B cell (primary cell): ENCODE measurements around the gene SLC37A2. TPM values are rescaled to one million over a fixed set of nuclear protein-coding genes. Genes with fewer than 3 reads are reported as not detected.
A peak's percentile ranks its signal among the peaks of the same experiment; 100 is the strongest.

Experiments
- ATAC-seq: fragments of 200-7000 bp; cut with Tn5 transposase; one replicate; pipeline ENCODE4 v1.10.0; 2021; ENCODE audit warnings: low read depth, mild to moderate bottlenecking, moderate number of reproducible peaks, moderate library complexity
- CTCF ChIA-PET: fragments of 350-600 bp; sonication (Branson Sonifier 250); formaldehyde crosslinking; loops from one replicate; lab custom pipeline; 2021; ENCODE audit warnings: antibody characterized with exemption, inconsistent platforms; lab: Charles Lee
- POLR2A ChIA-PET: fragments of 350-600 bp; sonication (Branson Sonifier 250); formaldehyde crosslinking; loops from one replicate; lab custom pipeline; 2021; ENCODE audit warnings: antibody characterized with exemption; lab: Charles Lee
- DNase-seq: peaks from one replicate; pipeline ENCODE4 v3.0.0; 2013
- H2AFZ ChIP-seq: 2 replicates; pipeline ENCODE4 v1.6.1; 2012; ENCODE audit warnings: mild to moderate bottlenecking, low read depth, low read length; ENCODE audit not compliant: insufficient read depth, poor library complexity, severe bottlenecking
- H3K27ac ChIP-seq, 2 donors: 1 replicate in 1 of 2; 2 replicates in 1 of 2; pipeline ENCODE4 v1.5.1; 2012 to 2013; ENCODE audit warnings: low read length in 2 of 2, mild to moderate bottlenecking in 2 of 2, moderate library complexity in 1 of 2
- H3K27me3 ChIP-seq, 4 experiments: fragments of 200-600 bp in 1 of 4; sonication (generic) in 1 of 4; replicated peaks in 1 of 4; 1 replicate in 2 of 4; 2 replicates in 2 of 4; pipeline versions ENCODE4 v1.6.1 to v1.7.0; 2013 to 2016; ENCODE audit warnings: low read length in 3 of 4, mild to moderate bottlenecking in 2 of 4, mixed read lengths in 1 of 4, moderate library complexity in 1 of 4; ENCODE audit not compliant: insufficient read depth in 4 of 4, control insufficient read depth in 3 of 4; ENCODE audit errors: control extremely low read depth in 1 of 4
- H3K36me3 ChIP-seq, 2 experiments: replicated peaks in 1 of 2; 1 replicate in 1 of 2; 2 replicates in 1 of 2; pipeline versions ENCODE4 v1.6.1 to v1.7.1; 2013; ENCODE audit warnings: low read length in 1 of 2; ENCODE audit not compliant: insufficient read depth in 2 of 2, control insufficient read depth in 1 of 2; ENCODE audit errors: control extremely low read depth in 1 of 2, extremely low read depth in 1 of 2
- H3K4me1 ChIP-seq, 2 donors: fragments of 200-600 bp in 1 of 2; sonication (generic) in 1 of 2; 1 replicate in 1 of 2; 2 replicates in 1 of 2; pipeline versions ENCODE4 v1.5.1 to v1.6.1; 2013 to 2017; ENCODE audit warnings: low read length in 2 of 2; ENCODE audit not compliant: control insufficient read depth in 2 of 2, insufficient read depth in 2 of 2
- H3K4me2 ChIP-seq: replicated peaks from 2 replicates; pipeline ENCODE3; 2012; ENCODE audit warnings: mild to moderate bottlenecking, low read depth, low read length; ENCODE audit not compliant: poor library complexity, severe bottlenecking
- H3K4me3 ChIP-seq, 5 experiments: fragments of 200-600 bp in 1 of 5; sonication (generic) in 1 of 5; 1 replicate in 3 of 5; 2 replicates in 2 of 5; pipeline versions ENCODE4 v1.5.1 to v1.7.0; 2011 to 2016; ENCODE audit warnings: low read length in 4 of 5, mild to moderate bottlenecking in 4 of 5, low read depth in 2 of 5, control low read depth in 1 of 5, moderate library complexity in 1 of 5; ENCODE audit not compliant: insufficient read depth in 1 of 5; ENCODE audit errors: control extremely low read depth in 1 of 5, extremely low read depth in 1 of 5
- H3K79me2 ChIP-seq: fragments of 200-600 bp; sonication (generic); one replicate; pipeline ENCODE4 v1.6.0; 2016; ENCODE audit warnings: low read length; ENCODE audit not compliant: control insufficient read depth, insufficient read depth
- H3K9ac ChIP-seq: fragments of 200-600 bp; sonication (generic); 2 replicates; pipeline ENCODE4 v1.6.1; 2017; ENCODE audit warnings: mild to moderate bottlenecking, low read length, moderate library complexity
- H3K9me3 ChIP-seq, 3 donors: one replicate each; pipeline versions ENCODE4 v1.6.1 to v1.7.1; 2013; ENCODE audit warnings: low read length in 2 of 3; ENCODE audit not compliant: control insufficient read depth in 2 of 3, insufficient read depth in 1 of 3; ENCODE audit errors: control extremely low read depth in 1 of 3
- H4K20me1 ChIP-seq: 2 replicates; pipeline ENCODE4 v1.6.0; 2012; ENCODE audit warnings: mild to moderate bottlenecking, low read length; ENCODE audit not compliant: insufficient read depth, control insufficient read depth, poor library complexity, severe bottlenecking
- H3K27ac Mint-ChIP-seq: one replicate; pipeline ENCODE4 v1.8.0; 2021; ENCODE audit warnings: mixed read lengths
- H3K27me3 Mint-ChIP-seq: one replicate; pipeline ENCODE4 v1.8.0; 2021; ENCODE audit warnings: mixed read lengths
- H3K4me1 Mint-ChIP-seq: one replicate; pipeline ENCODE4 v1.8.0; 2021; ENCODE audit warnings: mixed read lengths
- H3K4me3 Mint-ChIP-seq: one replicate; pipeline ENCODE4 v1.8.0; 2021; ENCODE audit warnings: mixed read lengths
- H3K9me3 Mint-ChIP-seq: one replicate; pipeline ENCODE4 v1.8.0; 2022; ENCODE audit warnings: mixed read lengths; ENCODE audit not compliant: insufficient read depth
- CTCF ChIP-seq: fragments of 200-600 bp; IDR thresholded peaks from one replicate; pipeline ENCODE4 v1.8.0; 2022; ENCODE audit warnings: antibody characterized with exemption, mild to moderate bottlenecking
- EZH2 ChIP-seq: IDR thresholded peaks from 2 replicates; pipeline ENCODE4 v1.6.1; 2012; ENCODE audit warnings: borderline replicate concordance, low read depth, mild to moderate bottlenecking, moderate library complexity, low read length; ENCODE audit not compliant: insufficient read depth, poor library complexity, severe bottlenecking
- WGBS: methylation state at CpG from one replicate; pipeline ENCODE4 v1.1.5; 2013; ENCODE audit warnings: missing lambda C conversion rate; ENCODE audit not compliant: insufficient coverage; 5-methylcytosine and 5-hydroxymethylcytosine counted together
- intact Hi-C: fragments of 100-400 bp; cut with micrococcal nuclease; formaldehyde crosslinking; loops from one replicate; pipeline ENCODE4 v1.10.0; 2022
- polyA plus RNA-seq: library from polyadenylated mRNA; depleted of rRNA; stranded (reverse); fragments of >200 nt; gene quantifications from 2 replicates; pipeline ENCODE4 v1.2.3, GENCODE V29; 2012
- total RNA-seq, 2 donors: library from RNA; stranded (reverse); fragments of 120-200 nt in 1 of 2; gene quantifications; 1 replicate in 1 of 2; 2 replicates in 1 of 2; pipeline versions ENCODE4 v1.2.3 to v1.2.4, GENCODE V29; 2013 to 2022

Gene SLC37A2
- total and polyA plus RNA-seq, 2 donors (not counting 1 experiment from before 2014, with no cell fraction given) = 7.6 to 27.0 TPM

GRCh38 chr11:125123194-125123946 lies 60.3 kb downstream of the SLC37A2 start:
- H3K27ac ChIP-seq = no peak overlapping the region
- no peak overlapping the region for H3K27ac Mint-ChIP-seq
- H3K9me3 ChIP-seq = no peaks in the 10 kb centered on the region
- peaks cover 9 to 12% of the 10 kb centered on the region in 2 donors for H3K4me1 ChIP-seq
- H3K9ac ChIP-seq = no peak overlapping the region
- intact Hi-C loops = no loop called here
- WGBS = 100% methylated on average over 4 of the region's 4 CpGs
- H3K36me3 ChIP-seq = no peaks in the 10 kb centered on the region
- TF ChIP-seq CTCF = no peak
- no peak for TF ChIP-seq EZH2
- no peak for DNase-seq
- no peak for ATAC-seq
- H3K4me1 Mint-ChIP-seq = peaks cover 13% of the 10 kb centered on the region
- H3K4me3 Mint-ChIP-seq = peak overlapping the region; percentile 69
- no peaks in the 10 kb centered on the region for H3K9me3 Mint-ChIP-seq
- no peaks in the 10 kb centered on the region for H3K79me2 ChIP-seq
- peaks cover 0 to 35% (median 12%) of the 10 kb centered on the region in 4 experiments for H3K27me3 ChIP-seq
- ChIA-PET CTCF (interaction anchor here (0.8 to 7.2 kb wide), 13 partner anchors 12 to 764 kb away, joined by 3 to 64 read pairs (median 6); partner anchors contain the start of genes HYLS1, SLC37A2 and TMEM218), POLR2A (interaction anchor here (1.1 kb wide), 1 partner anchor 11 kb away, joined by 3 read pairs; no protein-coding TSS in a partner anchor)
- H4K20me1 ChIP-seq = no peaks in the 10 kb centered on the region
- peaks cover 55% of the 10 kb centered on the region for H3K27me3 Mint-ChIP-seq
- H3K4me2 ChIP-seq = peak overlapping the region; percentile 36
- peak overlapping the region; percentile 39 for H2AFZ ChIP-seq
- H3K4me3 ChIP-seq = no peak overlapping the region
